CD4-positive, alpha-beta T cell treated with Interleukin-6 at 100 ng/mL for 8 hours (primary cell): ENCODE results near the gene FIP1L1.
"Not testable (repeated sequence)": the region's sequence is repeated elsewhere in the genome, so short reads cannot be mapped to it uniquely, and the experiment has no call there.

Experiments
- DNase-seq: peaks from one replicate; pipeline ENCODE4 v3.0.0-alpha.2; 2020; ENCODE audit warnings: mixed read lengths, low spot score

Gene FIP1L1

DNA sequence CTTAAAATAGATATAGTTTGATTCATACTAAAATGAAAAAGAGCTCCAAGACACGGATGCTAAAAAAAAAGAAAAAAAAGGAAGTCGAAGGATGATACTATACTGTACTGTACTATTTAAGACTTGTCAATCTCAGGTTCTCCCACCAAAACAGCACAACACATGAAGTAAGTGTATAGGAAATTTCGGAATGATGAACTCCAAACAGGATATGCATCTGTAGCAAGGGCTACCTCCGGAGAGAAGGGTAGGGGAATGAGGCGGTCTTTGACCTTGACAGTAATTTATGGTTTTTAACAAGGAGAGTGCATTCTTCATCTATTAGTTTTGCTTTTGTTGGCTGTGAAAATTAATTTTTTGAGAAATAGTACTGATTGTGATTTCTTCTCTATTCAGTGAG is 541 bp upstream of the FIP1L1 start:
- no peak for DNase-seq

DNA sequence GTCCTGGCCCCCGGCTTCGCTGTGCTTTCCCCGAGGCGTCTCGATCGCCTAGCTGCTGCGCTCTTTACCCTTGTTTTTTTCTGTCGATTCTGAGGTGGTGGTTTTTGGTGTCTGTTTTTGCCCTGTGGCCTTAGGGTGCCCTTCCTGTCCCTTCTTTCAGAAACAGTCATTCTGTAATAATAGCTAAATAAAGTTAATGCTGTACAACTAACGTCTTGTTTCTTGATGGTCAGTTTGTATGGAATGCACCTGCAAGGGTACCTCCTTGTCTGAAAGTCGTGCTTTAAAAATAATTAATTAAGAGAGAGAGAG is 686 bp downstream of the FIP1L1 start:
- no peak for DNase-seq

GRCh38 chr4:53380221-53380620 is 2.8 kb downstream of the FIP1L1 start:
- no peak for DNase-seq

GRCh38 chr4:53409479-53409878 is 32.0 kb downstream of the FIP1L1 start:
- not testable (repeated sequence) for DNase-seq

- no peak for DNase-seq
These were observed 41.8 kb downstream of the FIP1L1 start for GRCh38 chr4:53419208-53419607.

- no peak for DNase-seq
These were observed 44.4 kb downstream of the FIP1L1 start for GRCh38 chr4:53421791-53422190.

GRCh38 chr4:53422367-53422766 is 44.9 kb downstream of the FIP1L1 start:
- DNase-seq: no peak

DNA sequence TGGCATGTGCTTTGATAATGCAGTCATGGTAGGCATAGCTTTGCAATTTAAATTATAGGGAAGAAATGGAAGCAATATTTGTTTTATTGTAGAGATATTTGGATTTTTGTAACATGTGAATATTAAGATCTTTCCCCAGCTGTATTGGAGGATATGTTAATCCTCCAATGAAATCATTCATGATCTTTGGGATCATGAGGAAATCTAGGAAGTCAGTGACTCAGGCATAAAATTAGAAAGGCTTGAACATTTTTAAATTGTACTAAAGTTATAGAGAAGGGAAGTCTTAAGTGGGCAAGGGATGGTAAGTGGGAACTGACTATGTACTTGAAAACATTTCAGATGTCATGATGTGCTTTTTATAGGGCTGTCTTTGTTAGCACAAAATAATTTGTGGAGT is 46.8 kb downstream of the FIP1L1 start:
- no peak for DNase-seq

DNA sequence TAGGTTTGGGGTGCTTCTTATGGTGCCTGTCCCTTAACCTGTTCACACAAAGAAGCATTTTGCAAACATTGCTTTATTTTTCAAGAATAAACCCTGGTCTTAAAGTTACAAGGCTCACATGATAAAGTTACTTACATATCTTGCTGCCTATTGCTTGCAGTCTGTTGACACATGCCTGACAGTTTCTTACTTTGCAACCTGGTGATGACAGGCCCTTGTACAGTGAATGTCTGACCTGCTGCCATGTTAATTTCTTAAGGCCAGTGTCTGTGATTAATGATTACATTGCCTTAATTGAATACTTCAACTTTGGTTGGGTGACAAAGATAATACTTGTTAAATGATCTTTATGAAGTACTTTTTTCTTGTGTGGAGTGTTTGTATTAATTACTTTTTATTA is 49.9 kb downstream of the FIP1L1 start:
- no peak for DNase-seq

GRCh38 chr4:53431052-53431451 is 53.6 kb downstream of the FIP1L1 start:
- DNase-seq: no peak

DNA sequence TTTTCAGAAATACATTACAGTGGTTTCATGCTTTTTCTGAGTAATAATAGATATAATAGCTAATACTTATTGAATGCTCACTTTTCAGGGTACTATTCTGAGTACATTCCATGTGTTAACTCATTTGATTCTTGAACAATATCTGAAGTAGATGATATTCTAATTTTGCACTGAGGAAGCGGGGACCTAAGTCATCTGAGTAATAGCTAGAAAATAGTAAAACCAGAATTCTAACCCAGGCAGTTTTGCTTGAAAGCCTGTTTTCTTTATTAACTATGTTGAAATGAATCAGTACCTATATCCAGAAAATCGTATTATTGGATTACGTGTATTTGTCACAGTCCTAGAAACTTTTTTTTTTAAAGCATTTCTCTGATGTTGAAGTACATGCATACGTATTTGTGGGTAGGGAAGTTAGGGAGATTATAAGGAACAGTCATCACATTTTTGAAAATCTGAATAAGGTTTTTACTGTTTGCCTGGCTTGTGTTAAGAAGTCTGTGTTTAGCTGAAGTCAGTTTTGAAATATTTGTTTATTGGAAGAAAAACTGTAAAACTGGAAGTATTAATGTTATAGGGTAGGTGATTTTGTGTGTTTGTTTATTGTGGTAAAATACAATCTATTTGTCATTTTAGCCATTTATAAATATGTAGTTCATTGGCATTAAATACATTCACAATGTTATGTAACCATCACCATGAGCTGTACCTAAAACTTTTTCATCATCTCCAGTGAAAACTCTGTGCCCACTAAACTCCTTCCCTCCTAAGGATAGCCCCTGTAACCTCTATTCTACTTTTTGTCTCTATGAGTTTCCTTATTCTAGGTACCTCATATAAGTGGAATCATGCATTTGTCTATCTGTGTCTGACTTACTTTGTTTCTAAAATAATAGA is 55.3 kb downstream of the FIP1L1 start:
- no peak for DNase-seq

GRCh38 chr4:53436251-53436650 is 58.8 kb downstream of the FIP1L1 start:
- no peak for DNase-seq

GRCh38 chr4:53441564-53441963 is 64.1 kb downstream of the FIP1L1 start:
- DNase-seq: no peak

- no peak for DNase-seq
These were observed 67.5 kb downstream of the FIP1L1 start for GRCh38 chr4:53444954-53445353.

DNA sequence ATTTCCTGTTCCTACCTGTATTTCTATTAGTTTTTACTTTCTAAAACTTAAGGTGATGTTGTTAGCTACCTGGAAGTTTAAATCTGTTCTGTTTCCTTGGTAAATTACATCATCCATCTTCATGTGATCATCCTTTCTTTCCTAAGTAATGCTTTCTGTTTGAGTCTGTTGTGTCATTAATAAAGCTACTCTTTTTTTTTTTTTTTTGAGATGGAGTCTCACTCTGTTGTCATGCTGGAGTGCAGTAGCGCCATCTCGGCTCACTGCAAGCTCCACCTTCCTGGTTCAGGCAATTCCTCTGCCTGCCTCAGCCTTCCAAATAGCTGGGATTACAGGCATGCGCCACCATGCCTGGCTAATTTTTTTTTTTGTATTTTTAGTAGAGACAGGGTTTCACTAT is 73.3 kb downstream of the FIP1L1 start:
- no peak for DNase-seq

- no peak for DNase-seq
These were observed 75.9 kb downstream of the FIP1L1 start for GRCh38 chr4:53453385-53453784.

DNA sequence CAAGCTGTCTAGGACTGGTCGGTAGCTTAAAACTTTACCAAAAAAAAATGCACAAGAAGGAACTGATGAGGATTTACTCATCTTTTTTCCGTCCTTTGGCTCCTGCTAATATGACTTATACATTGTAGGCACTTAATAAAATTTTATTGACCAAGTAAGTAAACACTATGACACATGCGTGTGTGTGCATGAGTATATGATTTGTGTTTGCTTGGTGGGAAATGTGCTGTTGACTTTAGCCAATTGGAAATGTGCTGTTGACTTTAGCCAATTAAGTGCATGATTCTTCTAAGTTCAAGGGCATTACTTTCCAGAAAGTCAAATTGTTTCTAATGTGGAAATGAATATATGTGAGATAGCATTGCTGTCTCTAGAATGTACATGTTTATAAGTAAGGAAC is 78.3 kb downstream of the FIP1L1 start:
- DNase-seq: no peak

GRCh38 chr4:53456178-53456577 is 78.7 kb downstream of the FIP1L1 start:
- no peak for DNase-seq

GRCh38 chr4:53459548-53459947 is 82.1 kb downstream of the FIP1L1 start:
- no peak for DNase-seq

GRCh38 chr4:53461244-53461643 is 83.8 kb downstream of the FIP1L1 start:
- no peak for DNase-seq

DNA sequence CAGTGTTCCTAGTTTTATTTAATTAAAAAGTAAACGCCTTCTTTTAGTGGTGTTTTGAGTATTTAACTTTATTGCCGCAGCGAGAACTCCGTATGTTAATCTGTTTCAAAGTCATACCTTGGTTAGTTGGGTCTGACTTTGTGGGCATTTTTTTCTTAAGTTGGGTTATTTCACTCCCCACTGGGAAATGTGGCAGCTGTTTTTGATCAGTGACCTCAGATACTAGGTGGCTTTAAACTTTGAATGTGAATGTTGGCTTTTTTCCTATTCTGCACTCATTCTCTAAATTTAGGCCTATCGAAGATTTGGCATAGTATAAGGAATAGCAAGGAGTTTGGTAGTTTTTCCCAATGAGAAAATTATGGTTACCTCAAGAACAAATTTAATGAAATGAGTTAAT is 85.9 kb downstream of the FIP1L1 start:
- DNase-seq: no peak

GRCh38 chr4:53465281-53465680 is 87.8 kb downstream of the FIP1L1 start:
- no peak for DNase-seq

DNA sequence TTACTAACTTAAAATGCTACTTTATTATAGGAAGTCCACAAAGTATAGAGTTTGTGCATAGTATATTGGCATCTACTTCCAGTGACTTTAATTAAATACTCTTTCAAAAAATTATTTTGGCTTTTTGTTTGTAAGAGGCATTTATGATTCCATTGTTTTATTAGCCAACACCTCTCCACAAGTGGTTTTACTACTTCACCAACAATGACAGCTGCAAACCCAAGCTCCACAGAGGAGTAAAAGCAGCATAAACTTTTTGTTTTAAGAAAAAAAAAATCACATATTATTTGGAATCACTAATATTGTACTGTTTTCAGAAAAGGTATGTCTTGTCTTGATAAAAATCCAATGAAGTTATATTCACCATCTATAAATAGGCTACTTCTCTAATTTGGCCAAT is 88.5 kb downstream of the FIP1L1 start:
- DNase-seq: no peak

GRCh38 chr4:53466576-53466975 is 89.1 kb downstream of the FIP1L1 start:
- DNase-seq: not testable (repeated sequence)
